HEK293T (cell line): ENCODE measurements around the gene ADCY2.

Experiments used
- BHLHE40 ChIP-seq: fragments of 450-650 bp; IDR thresholded peaks from 2 replicates; pipeline ENCODE4 v1.6.1; 2016; ENCODE audit warnings: mild to moderate bottlenecking, moderate library complexity, borderline replicate concordance
- CTBP1 ChIP-seq: fragments of 450-650 bp; IDR thresholded peaks from 2 replicates; pipeline ENCODE4 v1.6.1; 2016; ENCODE audit warnings: borderline replicate concordance
- FOXM1 ChIP-seq: fragments of 450-650 bp; IDR thresholded peaks from 2 replicates; pipeline ENCODE4 v1.6.1; 2017; ENCODE audit warnings: mild to moderate bottlenecking, borderline replicate concordance
- HDGF ChIP-seq: fragments of 450-650 bp; IDR thresholded peaks from 2 replicates; pipeline ENCODE4 v1.6.1; 2017; ENCODE audit warnings: antibody characterized with exemption, borderline replicate concordance
- SP1 ChIP-seq: fragments of 450-650 bp; IDR thresholded peaks from 2 replicates; pipeline ENCODE4 v1.6.1; 2017
- SUZ12 ChIP-seq: fragments of 450-650 bp; IDR thresholded peaks from 2 replicates; pipeline ENCODE4 v1.6.1; 2016; ENCODE audit warnings: mild to moderate bottlenecking

DNA sequence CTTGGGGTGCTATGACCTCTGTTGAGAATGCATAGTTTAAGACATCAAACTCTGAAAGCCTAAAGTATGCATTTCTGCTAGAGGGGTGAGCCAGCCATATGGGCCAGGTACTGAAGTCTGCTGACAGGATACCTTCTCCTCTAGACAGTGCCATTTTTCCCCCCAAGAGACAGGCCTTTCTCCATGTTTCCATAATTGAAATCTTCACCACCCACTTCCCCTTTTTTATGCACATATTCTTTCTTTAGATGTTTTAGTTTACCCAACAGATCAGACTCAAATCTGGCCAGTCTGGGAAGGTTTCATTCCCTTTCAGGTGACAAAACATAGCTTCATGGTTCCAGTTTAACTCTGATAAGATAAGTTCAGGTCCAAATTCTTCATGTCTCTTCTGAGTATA is 212.8 kb downstream of the ADCY2 start:
- TF ChIP-seq HDGF: no peak
- no peak for TF ChIP-seq BHLHE40
- no peak for TF ChIP-seq SP1
- no peak for TF ChIP-seq FOXM1
- no peak for TF ChIP-seq SUZ12
- TF ChIP-seq CTBP1: no peak
